HEK293 (cell line): Measurements from ENCODE around the gene KDM6A.

ENCODE experiments used
- CTCF ChIP-seq: fragments of 450-650 bp; formaldehyde crosslinking; IDR thresholded peaks from 2 replicates; pipeline ENCODE4 v1.5.1; 2016; ENCODE audit warnings: missing biosample characterization, missing genetic modification characterization
- KLF9 ChIP-seq: fragments of 450-650 bp; formaldehyde crosslinking; IDR thresholded peaks from 2 replicates; pipeline ENCODE4 v1.5.1; 2016; ENCODE audit warnings: missing biosample characterization, missing genetic modification characterization, low read depth
- MYNN ChIP-seq: fragments of 450-650 bp; formaldehyde crosslinking; IDR thresholded peaks from 2 replicates; pipeline ENCODE4 v1.5.1; 2016; ENCODE audit warnings: missing biosample characterization, missing genetic modification characterization, borderline replicate concordance
- YY1 ChIP-seq: fragments of 450-650 bp; formaldehyde crosslinking; IDR thresholded peaks from 2 replicates; pipeline ENCODE4 v1.5.1; 2018; ENCODE audit warnings: missing biosample characterization, missing genetic modification characterization
- ZBTB17 ChIP-seq: fragments of 450-650 bp; formaldehyde crosslinking; IDR thresholded peaks from 2 replicates; pipeline ENCODE4 v1.5.1; 2016; ENCODE audit warnings: missing biosample characterization, missing genetic modification characterization
- ZBTB44 ChIP-seq: fragments of 450-650 bp; IDR thresholded peaks from 2 replicates; pipeline ENCODE4 v1.5.1; 2018; ENCODE audit warnings: missing biosample characterization, mild to moderate bottlenecking, missing genetic modification characterization
- ZBTB7A ChIP-seq: fragments of 450-650 bp; formaldehyde crosslinking; IDR thresholded peaks from 2 replicates; pipeline ENCODE4 v1.5.1; 2016; ENCODE audit warnings: low read depth, missing biosample characterization, missing genetic modification characterization
- ZFP69B ChIP-seq: fragments of 450-650 bp; formaldehyde crosslinking; IDR thresholded peaks from 2 replicates; pipeline ENCODE4 v1.5.1; 2016; ENCODE audit warnings: missing biosample characterization, missing genetic modification characterization
- ZNF114 ChIP-seq: fragments of 450-650 bp; formaldehyde crosslinking; IDR thresholded peaks from 2 replicates; pipeline ENCODE4 v1.5.0; 2017; ENCODE audit warnings: missing biosample characterization, missing genetic modification characterization
- ZNF398 ChIP-seq: fragments of 450-650 bp; formaldehyde crosslinking; IDR thresholded peaks from 2 replicates; pipeline ENCODE4 v1.5.1; 2017; ENCODE audit warnings: missing biosample characterization, missing genetic modification characterization
- ZNF510 ChIP-seq: fragments of 450-650 bp; formaldehyde crosslinking; IDR thresholded peaks from 2 replicates; pipeline ENCODE4 v1.5.1; 2018; ENCODE audit warnings: mild to moderate bottlenecking, missing genetic modification characterization, missing biosample characterization; ENCODE audit not compliant: insufficient replicate concordance
- ZNF596 ChIP-seq: fragments of 450-650 bp; IDR thresholded peaks from 2 replicates; pipeline ENCODE4 v1.5.0; 2018; ENCODE audit warnings: missing biosample characterization, mild to moderate bottlenecking, missing genetic modification characterization, moderate library complexity
- ZSCAN30 ChIP-seq: fragments of 450-650 bp; IDR thresholded peaks from 2 replicates; pipeline ENCODE4 v1.5.1; 2018; ENCODE audit warnings: missing biosample characterization, mild to moderate bottlenecking, missing genetic modification characterization, moderate library complexity

GRCh38 chrX:44996277-44996676 is 123.3 kb downstream of the KDM6A start:
- TF ChIP-seq CTCF (tag by site-specific recombination) (no peak), ZNF596 (tag by site-specific recombination) (no peak), ZSCAN30 (tag by site-specific recombination) (no peak), MYNN (tag by site-specific recombination) (no peak), ZBTB44 (tag by site-specific recombination) (no peak), ZBTB17 (no peak), YY1 (no peak), ZFP69B (tag by site-specific recombination) (no peak), KLF9 (tag by site-specific recombination) (no peak), ZBTB7A (tag by site-specific recombination) (no peak), ZNF114 (tag by site-specific recombination) (no peak), ZNF510 (no peak), ZNF398 (tag by site-specific recombination) (no peak)
